ENCODE data around the gene RTN4RL2. TPM values are rescaled to one million over a fixed set of nuclear protein-coding genes. Genes with fewer than 3 reads are reported as not detected.

The RTN4RL2 gene
- total and polyA plus RNA-seq, 12 donors = 0.24 to 2.1 (median 0.71) TPM; not detected in 3

DNA sequence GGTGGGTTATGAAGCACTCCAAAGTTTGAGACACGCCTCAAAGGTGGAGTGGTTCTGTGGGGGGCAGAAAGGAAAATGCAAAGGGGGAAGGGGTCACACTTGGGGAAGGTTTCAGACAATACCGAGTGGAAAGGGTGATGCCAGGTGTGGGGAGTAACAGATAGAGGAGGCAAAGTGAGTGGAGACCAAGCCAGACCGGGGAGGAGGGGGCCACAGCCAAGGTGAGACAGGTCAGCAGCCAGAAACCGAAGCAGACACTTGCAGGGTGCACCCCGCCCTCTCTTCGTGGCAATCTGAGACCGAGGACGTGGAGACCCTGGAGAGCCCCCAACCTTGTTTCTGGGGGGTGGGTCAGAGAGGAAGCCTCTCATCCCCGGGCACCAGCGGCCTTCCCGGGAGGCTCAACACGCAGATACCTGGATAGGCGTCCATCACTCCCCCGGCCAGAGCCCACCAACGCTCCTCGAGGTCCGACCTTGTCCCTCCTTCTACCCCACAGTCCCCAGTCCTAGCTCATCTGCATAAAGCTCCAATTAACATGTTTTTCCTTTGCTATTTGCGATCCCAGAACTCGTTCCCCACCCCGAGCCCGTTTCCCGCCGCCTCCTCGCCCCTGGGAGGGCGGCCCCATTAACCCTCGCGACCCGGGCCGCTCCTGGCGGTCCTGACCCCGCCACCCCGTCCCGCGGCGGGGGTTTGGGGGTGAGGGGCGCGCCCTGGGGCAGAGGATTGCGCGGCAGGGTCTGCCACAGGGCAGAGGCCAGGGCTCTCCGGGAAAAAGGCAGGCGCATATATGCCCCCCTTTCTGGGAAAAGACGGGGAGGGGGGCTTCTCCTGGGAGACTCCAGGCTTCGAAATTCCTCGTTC lies 21.8 kb downstream of the RTN4RL2 start:
- intact Hi-C loops (cut with DNase I) = loop anchor here in 1 of 2 donors (10.0 kb wide), 1 partner anchor 137 kb away; no protein-coding TSS in a partner anchor
- no peaks in the 10 kb centered on the region for H3K27me3 ChIP-seq

DNA sequence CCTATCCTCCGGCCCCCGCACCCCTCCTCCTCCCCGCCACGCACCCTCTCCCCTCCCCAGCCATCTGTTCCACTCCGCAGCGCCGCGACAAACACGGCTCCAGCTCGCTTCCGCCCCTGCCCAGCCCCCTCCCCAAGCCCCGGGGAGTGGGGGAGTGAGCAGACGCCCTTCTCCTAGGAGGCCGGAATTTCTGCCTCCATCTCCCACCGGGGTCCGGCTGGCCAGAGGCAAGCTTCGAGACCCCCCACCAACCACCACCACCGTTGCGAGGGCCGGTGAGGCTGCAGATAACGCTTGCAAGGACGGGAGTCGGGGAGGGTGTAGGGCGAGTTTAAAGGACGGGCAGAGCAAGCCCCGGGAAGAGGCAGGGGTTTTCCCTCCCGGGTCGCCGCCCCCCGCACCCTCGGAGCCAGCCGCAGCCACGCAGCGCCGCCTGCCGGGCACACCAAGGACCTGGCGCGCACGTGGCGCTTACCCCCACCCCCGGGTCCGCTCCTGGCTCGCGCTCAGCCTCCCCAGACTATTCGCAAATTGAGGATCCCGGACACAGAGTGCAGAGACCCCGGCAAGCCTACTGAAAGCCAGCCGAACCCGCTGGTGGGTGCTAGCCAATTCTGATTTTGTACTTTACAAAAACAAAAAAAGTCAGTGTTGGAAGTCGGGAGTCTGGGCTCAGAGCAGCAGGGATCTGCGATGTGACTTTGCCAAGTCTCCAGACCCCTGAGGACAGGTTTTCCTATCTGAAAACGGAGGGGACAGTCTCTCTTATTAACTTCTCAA lies 22.6 kb downstream of the RTN4RL2 start:
- TF ChIP-seq POLR2A (IDR thresholded peaks at IDR 0.05) = no peak
- TF ChIP-seq, protein P1, sequence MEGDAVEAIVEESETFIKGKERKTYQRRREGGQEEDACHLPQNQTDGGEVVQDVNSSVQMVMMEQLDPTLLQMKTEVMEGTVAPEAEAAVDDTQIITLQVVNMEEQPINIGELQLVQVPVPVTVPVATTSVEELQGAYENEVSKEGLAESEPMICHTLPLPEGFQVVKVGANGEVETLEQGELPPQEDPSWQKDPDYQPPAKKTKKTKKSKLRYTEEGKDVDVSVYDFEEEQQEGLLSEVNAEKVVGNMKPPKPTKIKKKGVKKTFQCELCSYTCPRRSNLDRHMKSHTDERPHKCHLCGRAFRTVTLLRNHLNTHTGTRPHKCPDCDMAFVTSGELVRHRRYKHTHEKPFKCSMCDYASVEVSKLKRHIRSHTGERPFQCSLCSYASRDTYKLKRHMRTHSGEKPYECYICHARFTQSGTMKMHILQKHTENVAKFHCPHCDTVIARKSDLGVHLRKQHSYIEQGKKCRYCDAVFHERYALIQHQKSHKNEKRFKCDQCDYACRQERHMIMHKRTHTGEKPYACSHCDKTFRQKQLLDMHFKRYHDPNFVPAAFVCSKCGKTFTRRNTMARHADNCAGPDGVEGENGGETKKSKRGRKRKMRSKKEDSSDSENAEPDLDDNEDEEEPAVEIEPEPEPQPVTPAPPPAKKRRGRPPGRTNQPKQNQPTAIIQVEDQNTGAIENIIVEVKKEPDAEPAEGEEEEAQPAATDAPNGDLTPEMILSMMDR (IDR thresholded peaks at IDR 0.05) = peak; percentile 34 to 70 (median 56)
- Histone ChIP-seq H3K4me3 (no peak overlapping the region), H3K9me3 (replicated peaks in 1 of 3) (no peaks in the 10 kb centered on the region), H3K36me3 (replicated peaks in 1 of 2) (peaks cover 0 to 3% of the 10 kb centered on the region in 2 donors), H3K27ac (no peak overlapping the region), H3K4me1 (replicated peaks in 1 of 2) (peaks cover 7 to 12% of the 10 kb centered on the region in 2 donors), H3K27me3 (no peaks in the 10 kb centered on the region)
- DNase-seq = peak in 4 of 7 donors; percentile 22 to 39 (median 31)
- WGBS, 4 donors = 2 to 15% (median 4%) methylated on average over 9 to 52 of the region's 52 CpGs
- intact Hi-C loops (cut with DNase I) = loop anchor here in 1 of 2 donors (10.0 kb wide), 1 partner anchor 138 kb away; no protein-coding TSS in a partner anchor

More for the DNA sequence above, 21.8 kb downstream of the RTN4RL2 start:
- no peak for DNase-seq
- Histone ChIP-seq H3K27ac (no peak overlapping the region), H3K9me3 (replicated peaks in 1 of 3) (no peaks in the 10 kb centered on the region), H3K36me3 (replicated peaks in 1 of 2) (no peaks in the 10 kb centered on the region), H3K4me3 (no peak overlapping the region), H3K4me1 (replicated peaks in 1 of 2) (peaks cover 7 to 12% of the 10 kb centered on the region in 2 donors)
- 20 to 24% (median 22%) methylated on average over 35 to 44 of the region's 44 CpGs for WGBS, 4 donors
- TF ChIP-seq POLR2A (IDR thresholded peaks at IDR 0.05) = no peak

DNA sequence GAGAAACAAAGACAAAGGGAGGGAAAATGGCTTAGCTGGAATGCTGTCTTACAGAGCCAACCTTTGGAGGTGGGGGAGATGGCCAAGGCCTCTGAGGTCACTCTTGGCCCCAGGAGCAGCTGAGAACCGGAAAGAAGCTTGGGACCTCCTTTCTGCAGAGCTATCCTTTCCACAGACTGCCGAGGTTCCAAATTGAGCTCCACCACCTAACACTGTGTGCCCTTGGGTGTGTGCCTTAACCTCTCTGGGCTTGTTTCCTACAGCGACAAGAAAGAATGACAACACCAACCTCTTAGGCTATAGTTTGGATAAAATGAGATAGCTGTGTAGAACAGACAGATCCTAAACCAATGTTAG lies 23.2 kb downstream of the RTN4RL2 start:
- no peaks in the 10 kb centered on the region for H3K9me3 ChIP-seq (replicated peaks in 1 of 3)
- peaks cover 7 to 12% of the 10 kb centered on the region in 2 donors for H3K4me1 ChIP-seq (replicated peaks in 1 of 2)
- intact Hi-C loops (cut with DNase I) = loop anchor here in 1 of 2 donors (10.0 kb wide), 1 partner anchor 139 kb away; no protein-coding TSS in a partner anchor
- DNase-seq = no peak
- TF ChIP-seq, protein P1 (IDR thresholded peaks at IDR 0.05) = no peak
- TF ChIP-seq POLR2A (IDR thresholded peaks at IDR 0.05) = no peak
- H3K36me3 ChIP-seq (replicated peaks in 1 of 2) = peaks cover 0 to 5% of the 10 kb centered on the region in 2 donors
- no peak overlapping the region for H3K4me3 ChIP-seq
- WGBS, 4 donors = 39 to 72% (median 60%) methylated on average over 3 of the region's 3 CpGs
- no peak overlapping the region for H3K27ac ChIP-seq
- no peaks in the 10 kb centered on the region for H3K27me3 ChIP-seq

DNA sequence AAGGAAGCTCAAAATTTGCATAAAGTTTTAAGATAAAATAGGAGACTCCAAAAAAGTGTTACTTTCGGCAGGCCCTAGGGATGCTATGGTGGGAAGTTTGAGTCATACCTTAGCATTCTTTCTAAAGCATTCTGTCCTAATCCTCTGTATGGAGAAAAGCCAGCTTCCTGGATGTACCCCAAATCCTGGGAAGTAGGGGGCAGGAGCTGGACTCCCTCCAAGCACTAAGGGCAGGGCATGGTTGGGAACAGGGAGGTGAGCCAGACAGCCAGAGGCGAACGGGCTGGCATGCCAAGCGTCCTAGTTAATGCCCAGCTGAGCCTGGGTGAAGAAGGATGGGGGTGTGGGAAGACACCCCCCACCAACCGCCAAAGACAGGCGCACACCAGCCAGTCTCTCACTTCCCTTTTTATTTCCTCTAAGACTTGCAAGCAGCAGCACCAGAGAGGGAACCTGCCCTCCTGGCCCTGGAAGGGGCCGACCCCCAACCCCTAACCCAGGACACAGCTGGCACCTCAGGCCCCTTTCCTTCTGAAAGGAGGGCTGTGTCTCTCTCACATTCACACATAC lies 23.9 kb downstream of the RTN4RL2 start:
- peaks cover 0 to 5% of the 10 kb centered on the region in 2 donors for H3K36me3 ChIP-seq (replicated peaks in 1 of 2)
- peaks cover 7 to 12% of the 10 kb centered on the region in 2 donors for H3K4me1 ChIP-seq (replicated peaks in 1 of 2)
- TF ChIP-seq, protein P1 (IDR thresholded peaks at IDR 0.05) = no peak
- TF ChIP-seq POLR2A (IDR thresholded peaks at IDR 0.05) = no peak
- H3K9me3 ChIP-seq (replicated peaks in 1 of 3) = no peaks in the 10 kb centered on the region
- no peaks in the 10 kb centered on the region for H3K27me3 ChIP-seq
- intact Hi-C loops (cut with DNase I) = loop anchor here in 1 of 2 donors (10.0 kb wide), 1 partner anchor 139 kb away; no protein-coding TSS in a partner anchor
- DNase-seq = no peak
- 65 to 82% (median 73%) methylated on average over 3 to 7 of the region's 7 CpGs for WGBS, 4 donors
- no peak overlapping the region for H3K4me3 ChIP-seq
- no peak overlapping the region for H3K27ac ChIP-seq
